ENCODE results near the gene ZHX3.
A peak's percentile ranks its signal among the peaks of the same experiment; 100 is the strongest.

Gene ZHX3, protein sequence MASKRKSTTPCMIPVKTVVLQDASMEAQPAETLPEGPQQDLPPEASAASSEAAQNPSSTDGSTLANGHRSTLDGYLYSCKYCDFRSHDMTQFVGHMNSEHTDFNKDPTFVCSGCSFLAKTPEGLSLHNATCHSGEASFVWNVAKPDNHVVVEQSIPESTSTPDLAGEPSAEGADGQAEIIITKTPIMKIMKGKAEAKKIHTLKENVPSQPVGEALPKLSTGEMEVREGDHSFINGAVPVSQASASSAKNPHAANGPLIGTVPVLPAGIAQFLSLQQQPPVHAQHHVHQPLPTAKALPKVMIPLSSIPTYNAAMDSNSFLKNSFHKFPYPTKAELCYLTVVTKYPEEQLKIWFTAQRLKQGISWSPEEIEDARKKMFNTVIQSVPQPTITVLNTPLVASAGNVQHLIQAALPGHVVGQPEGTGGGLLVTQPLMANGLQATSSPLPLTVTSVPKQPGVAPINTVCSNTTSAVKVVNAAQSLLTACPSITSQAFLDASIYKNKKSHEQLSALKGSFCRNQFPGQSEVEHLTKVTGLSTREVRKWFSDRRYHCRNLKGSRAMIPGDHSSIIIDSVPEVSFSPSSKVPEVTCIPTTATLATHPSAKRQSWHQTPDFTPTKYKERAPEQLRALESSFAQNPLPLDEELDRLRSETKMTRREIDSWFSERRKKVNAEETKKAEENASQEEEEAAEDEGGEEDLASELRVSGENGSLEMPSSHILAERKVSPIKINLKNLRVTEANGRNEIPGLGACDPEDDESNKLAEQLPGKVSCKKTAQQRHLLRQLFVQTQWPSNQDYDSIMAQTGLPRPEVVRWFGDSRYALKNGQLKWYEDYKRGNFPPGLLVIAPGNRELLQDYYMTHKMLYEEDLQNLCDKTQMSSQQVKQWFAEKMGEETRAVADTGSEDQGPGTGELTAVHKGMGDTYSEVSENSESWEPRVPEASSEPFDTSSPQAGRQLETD

GRCh38 chr20:41317546-41318270 lies at the start of gene ZHX3:
Gene ZHX3, minus strand, starts transcription at chr20:41317731. Its CDS starts 112,815 bp downstream, at chr20:41204916.
- no peaks in the 10 kb centered on the region for H3K27me3 Mint-ChIP-seq
- peak; percentile 99 for ATAC-seq
- H3K36me3 Mint-ChIP-seq: no peaks in the 10 kb centered on the region
- H3K4me3 Mint-ChIP-seq: peak within 1 kb of the TSS; percentile 93
- H3K27ac Mint-ChIP-seq: peak within 1 kb of the TSS; percentile 85
- H3K9me3 Mint-ChIP-seq: no peaks in the 10 kb centered on the region
- peaks cover 17% of the 10 kb centered on the region for H3K4me1 Mint-ChIP-seq

- Mint-ChIP-seq H3K9me3 (peaks cover 5% of the 10 kb centered on the region), H3K36me3 (peaks cover 5% of the 10 kb centered on the region), H3K27me3 (peaks cover 67% of the 10 kb centered on the region), H3K4me3 (peak overlapping the region; percentile 11), H3K4me1 (peaks cover 12% of the 10 kb centered on the region), H3K27ac (no peak overlapping the region)
- no peak for ATAC-seq
These were observed 49.8 kb upstream of the ZHX3 start for GRCh38 chr20:41367393-41367695.

DNA sequence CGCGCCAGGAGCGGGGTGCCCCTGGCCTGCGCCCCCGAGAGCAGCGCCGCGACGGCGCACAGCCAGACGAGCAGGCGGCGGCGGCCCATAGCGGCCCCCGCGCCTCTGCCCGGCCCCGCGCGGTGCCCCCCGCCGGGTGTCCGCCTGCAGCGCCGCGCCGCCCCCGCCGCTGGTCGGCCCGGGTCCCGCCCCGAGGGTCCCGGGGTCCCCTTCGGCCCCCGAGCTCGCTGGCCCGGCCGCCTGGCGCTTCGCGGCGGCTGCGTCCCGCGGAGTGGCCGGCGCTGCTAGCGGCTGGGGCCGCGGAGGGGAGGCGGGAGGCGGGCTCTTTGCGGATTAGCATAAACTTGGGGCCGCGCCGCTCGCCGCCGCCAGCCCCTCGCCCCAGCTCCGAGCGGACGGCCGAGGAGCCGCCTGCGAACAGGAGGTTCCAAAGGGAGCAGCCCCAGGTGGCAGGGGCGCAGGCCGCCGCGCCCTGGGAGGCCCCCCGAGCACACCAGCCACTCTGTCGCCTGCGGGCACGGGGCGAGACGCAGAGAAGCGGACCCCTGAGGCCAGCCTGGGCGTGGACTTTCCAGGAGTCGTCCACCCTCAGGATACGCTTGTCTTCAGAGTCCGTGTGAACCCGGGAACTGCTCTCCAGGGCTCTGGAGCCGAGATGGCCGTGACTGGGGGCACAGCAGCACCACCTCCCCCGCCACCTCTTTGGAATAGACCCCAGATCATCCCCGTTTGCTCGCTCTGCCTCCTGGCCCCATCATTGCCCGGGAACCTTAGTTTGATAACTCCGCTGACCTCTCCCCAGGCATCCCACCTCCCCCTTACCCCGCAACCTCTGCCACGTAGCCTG lies 49.2 kb upstream of the ZHX3 start, which contains the start of gene EMILIN3:
Gene EMILIN3 (minus strand): TSS at position 273 of the 847 bp plus-strand sequence. CDS start 184 bp downstream, at position 89.
- peaks cover 5% of the 10 kb centered on the region for H3K9me3 Mint-ChIP-seq
- no peak within 1 kb of the TSS for H3K27ac Mint-ChIP-seq
- H3K4me1 Mint-ChIP-seq: peaks cover 12% of the 10 kb centered on the region
- H3K27me3 Mint-ChIP-seq: peaks cover 67% of the 10 kb centered on the region
- no peak for ATAC-seq
- H3K4me3 Mint-ChIP-seq: peak within 1 kb of the TSS; percentile 11
- H3K36me3 Mint-ChIP-seq: peaks cover 5% of the 10 kb centered on the region

DNA sequence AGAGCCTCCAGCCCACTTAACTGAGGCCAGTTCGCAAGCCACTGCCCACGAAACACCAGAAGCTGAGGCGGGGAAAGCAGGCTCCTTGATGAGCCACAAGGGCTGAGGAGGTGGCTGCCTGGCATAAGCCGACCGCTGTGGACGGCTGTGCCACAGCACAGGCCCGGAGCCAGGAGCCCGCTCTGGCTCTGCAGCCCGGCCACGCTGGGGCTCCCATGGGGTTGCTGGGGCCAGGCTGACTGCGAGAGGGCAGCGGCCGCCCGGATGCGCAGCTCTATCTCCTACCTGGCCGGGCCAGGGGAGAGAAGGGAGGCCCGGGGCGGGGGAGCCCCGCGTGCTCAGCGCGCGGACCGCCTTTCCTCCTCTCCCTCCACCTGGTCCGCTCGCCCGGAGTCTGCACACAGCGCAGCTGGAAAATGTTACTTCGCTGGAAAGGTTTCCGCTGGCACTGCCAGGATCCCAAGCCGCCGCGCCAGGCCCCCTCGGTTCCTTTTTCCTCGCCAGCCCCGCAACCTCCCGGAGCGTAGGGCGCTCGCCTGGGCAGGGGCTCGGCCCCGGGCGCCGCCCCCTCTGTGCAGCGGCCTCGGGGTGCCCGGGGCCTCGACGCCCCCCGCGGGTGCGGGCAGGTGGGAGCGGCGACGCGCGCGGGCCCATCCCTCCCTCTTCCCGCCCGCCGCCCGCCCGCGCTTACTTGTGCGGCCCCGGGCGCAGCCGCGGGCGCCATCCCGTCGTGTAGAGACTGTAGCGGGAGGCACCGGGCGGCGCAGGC lies 48.4 kb upstream of the ZHX3 start:
- Mint-ChIP-seq H3K36me3 (peaks cover under 1% of the 10 kb centered on the region), H3K4me1 (peaks cover 12% of the 10 kb centered on the region), H3K9me3 (peaks cover under 1% of the 10 kb centered on the region), H3K27me3 (peaks cover 61% of the 10 kb centered on the region), H3K4me3 (no peak overlapping the region), H3K27ac (no peak overlapping the region)
- no peak for ATAC-seq

GRCh38 chr20:41364967-41365765 lies 47.6 kb upstream of the ZHX3 start:
- Mint-ChIP-seq H3K4me1 (peaks cover 11% of the 10 kb centered on the region), H3K4me3 (no peak overlapping the region), H3K27ac (no peak overlapping the region), H3K9me3 (no peaks in the 10 kb centered on the region), H3K36me3 (no peaks in the 10 kb centered on the region), H3K27me3 (peaks cover 53% of the 10 kb centered on the region)
- no peak for ATAC-seq

- no peaks in the 10 kb centered on the region for H3K36me3 Mint-ChIP-seq
- H3K9me3 Mint-ChIP-seq: no peaks in the 10 kb centered on the region
- H3K27me3 Mint-ChIP-seq: peaks cover 45% of the 10 kb centered on the region
- peaks cover 7% of the 10 kb centered on the region for H3K4me1 Mint-ChIP-seq
- H3K27ac Mint-ChIP-seq: no peak overlapping the region
- no peak for ATAC-seq
- H3K4me3 Mint-ChIP-seq: no peak overlapping the region
These were observed 46.8 kb upstream of the ZHX3 start for GRCh38 chr20:41364236-41364855.

DNA sequence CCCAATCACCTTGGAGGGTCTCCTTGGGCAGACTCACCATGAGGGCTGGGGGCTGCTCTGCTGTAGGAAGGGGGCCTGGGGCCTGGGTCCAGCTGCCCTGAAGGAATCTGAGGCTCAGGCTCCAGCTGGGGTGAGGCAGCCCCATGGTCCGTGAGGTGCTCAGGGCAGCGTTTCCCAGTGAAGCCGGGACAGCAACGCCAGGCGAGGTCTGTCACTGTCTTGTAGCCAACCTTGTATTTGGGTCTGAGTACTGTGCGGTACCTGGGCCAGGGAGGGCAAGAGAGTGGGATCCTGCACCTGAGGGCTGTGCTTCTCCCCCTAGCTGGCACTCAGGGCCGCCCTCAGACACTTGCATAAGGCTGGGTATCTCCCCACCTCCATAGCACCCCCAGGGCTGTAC lies 46.1 kb upstream of the ZHX3 start:
- no peak overlapping the region for H3K27ac Mint-ChIP-seq
- ATAC-seq: no peak
- H3K4me1 Mint-ChIP-seq: peaks cover 7% of the 10 kb centered on the region
- H3K4me3 Mint-ChIP-seq: no peak overlapping the region
- peaks cover 37% of the 10 kb centered on the region for H3K27me3 Mint-ChIP-seq
- H3K36me3 Mint-ChIP-seq: no peaks in the 10 kb centered on the region
- no peaks in the 10 kb centered on the region for H3K9me3 Mint-ChIP-seq

GRCh38 chr20:41362748-41363140 lies 45.2 kb upstream of the ZHX3 start:
- Mint-ChIP-seq H3K4me1 (peaks cover 7% of the 10 kb centered on the region), H3K36me3 (no peaks in the 10 kb centered on the region), H3K27me3 (peaks cover 29% of the 10 kb centered on the region), H3K9me3 (no peaks in the 10 kb centered on the region), H3K27ac (no peak overlapping the region), H3K4me3 (no peak overlapping the region)
- no peak for ATAC-seq

DNA sequence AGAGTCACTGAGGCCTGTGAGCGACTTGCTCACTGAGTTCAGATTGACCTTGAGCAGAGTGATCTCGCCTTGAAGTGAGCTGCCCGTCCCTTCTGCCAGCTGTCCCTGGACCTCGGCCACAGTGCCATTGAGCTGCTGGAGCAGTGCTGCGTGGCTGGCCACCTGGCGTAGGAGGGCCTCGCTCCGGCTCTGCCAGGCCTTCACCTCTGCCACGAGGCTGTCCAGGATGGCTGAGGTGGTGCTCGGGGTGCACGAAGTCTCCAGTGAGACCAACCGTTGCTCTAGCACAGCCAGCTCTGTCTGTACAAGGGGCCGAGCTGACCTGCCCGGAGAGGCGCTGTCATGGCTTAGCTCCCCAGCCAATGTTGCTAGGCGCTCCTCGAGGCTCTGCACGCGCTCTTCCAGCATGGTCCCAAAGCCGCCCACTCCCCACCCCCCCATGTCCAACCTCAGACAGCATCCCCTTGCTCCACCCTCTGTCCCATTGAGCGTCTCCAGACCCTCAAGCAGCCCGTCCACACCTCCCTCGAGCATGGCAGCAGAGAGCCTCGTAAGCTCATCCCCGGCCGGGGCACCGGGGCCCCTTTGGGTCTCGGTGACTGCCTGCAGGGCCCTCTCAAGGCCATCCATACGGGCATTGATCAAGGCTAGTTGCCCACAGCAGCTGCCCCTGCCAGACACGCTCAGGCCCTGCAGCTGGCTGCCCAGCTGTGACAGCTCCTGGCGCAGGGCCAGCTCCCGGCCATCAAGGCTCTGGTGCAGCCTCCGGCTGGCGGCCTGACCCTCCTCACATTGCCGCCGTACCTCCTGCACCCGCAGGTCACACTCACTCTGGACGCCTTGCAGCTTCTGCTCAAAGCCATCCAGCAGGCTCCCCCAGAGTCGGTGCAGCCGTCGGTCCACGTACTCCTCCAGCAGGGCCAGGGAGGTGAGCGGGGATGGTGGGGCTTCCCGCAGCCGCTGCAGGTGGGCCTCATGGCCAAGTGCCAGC lies 44.5 kb upstream of the ZHX3 start:
- peaks cover 22% of the 10 kb centered on the region for H3K27me3 Mint-ChIP-seq
- no peaks in the 10 kb centered on the region for H3K9me3 Mint-ChIP-seq
- H3K4me1 Mint-ChIP-seq: peaks cover under 1% of the 10 kb centered on the region
- no peak overlapping the region for H3K27ac Mint-ChIP-seq
- no peak for ATAC-seq
- H3K36me3 Mint-ChIP-seq: no peaks in the 10 kb centered on the region
- no peak overlapping the region for H3K4me3 Mint-ChIP-seq

- H3K4me3 Mint-ChIP-seq: no peak overlapping the region
- no peak for ATAC-seq
- H3K27me3 Mint-ChIP-seq: peaks cover 19% of the 10 kb centered on the region
- no peaks in the 10 kb centered on the region for H3K36me3 Mint-ChIP-seq
- H3K4me1 Mint-ChIP-seq: no peaks in the 10 kb centered on the region
- no peak overlapping the region for H3K27ac Mint-ChIP-seq
- no peaks in the 10 kb centered on the region for H3K9me3 Mint-ChIP-seq
These were observed 43.6 kb upstream of the ZHX3 start for GRCh38 chr20:41360831-41361756.

GRCh38 chr20:41359541-41360011 lies 42.0 kb upstream of the ZHX3 start:
- H3K27ac Mint-ChIP-seq: no peak overlapping the region
- no peaks in the 10 kb centered on the region for H3K9me3 Mint-ChIP-seq

More at GRCh38 chr20:41359541-41360011, 42.0 kb upstream of the ZHX3 start:
- Mint-ChIP-seq H3K36me3 (no peaks in the 10 kb centered on the region), H3K4me1 (no peaks in the 10 kb centered on the region), H3K27me3 (peaks cover 5% of the 10 kb centered on the region), H3K4me3 (no peak overlapping the region)
- no peak for ATAC-seq

Measured in stimulated activated memory B cell treated with anti-CD40 and anti-IgM and Interleukin-4, amounts not matched to agents 10 μg/mL and 1 μg/mL and 100 μg/mL, for 72 hours (primary cell).